Neuronal stem cell (in vitro differentiated cells): ENCODE measurements around the gene WDR93.

Source experiments
- DNase-seq: peaks from one replicate; pipeline ENCODE4 v3.0.0-alpha.2; 2013; ENCODE audit warnings: low spot score
- H2AFZ ChIP-seq: one replicate; pipeline ENCODE4 v1.6.1; 2013; ENCODE audit warnings: mild to moderate bottlenecking, low read length, inconsistent platforms
- H2AK5ac ChIP-seq: 2 replicates; pipeline ENCODE4 v1.6.1; 2013; ENCODE audit warnings: low read depth, mild to moderate bottlenecking, inconsistent platforms, low read length, moderate library complexity, mixed read lengths
- H2BK120ac ChIP-seq: 2 replicates; pipeline ENCODE4 v1.6.1; 2013; ENCODE audit warnings: low read depth, mild to moderate bottlenecking, inconsistent platforms, low read length, moderate library complexity, mixed read lengths
- H2BK12ac ChIP-seq: one replicate; pipeline ENCODE4 v1.6.1; 2013; ENCODE audit warnings: low read length, inconsistent platforms
- H2BK15ac ChIP-seq: 2 replicates; pipeline ENCODE4 v1.6.1; 2013; ENCODE audit warnings: mild to moderate bottlenecking, low read length, inconsistent platforms, mixed read lengths
- H2BK5ac ChIP-seq: one replicate; pipeline ENCODE4 v1.6.1; 2013; ENCODE audit warnings: inconsistent platforms, mild to moderate bottlenecking, low read length, moderate library complexity
- H3K14ac ChIP-seq: one replicate; pipeline ENCODE4 v1.6.1; 2013; ENCODE audit warnings: low read length, inconsistent platforms
- H3K18ac ChIP-seq: 2 replicates; pipeline ENCODE4 v1.6.1; 2013; ENCODE audit warnings: low read length, inconsistent platforms
- H3K23ac ChIP-seq: 2 replicates; pipeline ENCODE4 v1.6.1; 2013; ENCODE audit warnings: low read depth, mild to moderate bottlenecking, mixed read lengths, low read length, inconsistent platforms; ENCODE audit not compliant: poor library complexity
- H3K27ac ChIP-seq: replicated peaks from 3 replicates; pipeline ENCODE4 v1.5.1; 2013; ENCODE audit warnings: low read length, inconsistent platforms
- H3K27me3 ChIP-seq, 3 experiments: 2 replicates each; pipeline ENCODE4 v1.6.1; 2013; ENCODE audit warnings: low read length in 3 of 3, mild to moderate bottlenecking in 2 of 3, inconsistent platforms in 1 of 3, low read depth in 1 of 3, mixed read lengths in 1 of 3, moderate library complexity in 1 of 3; ENCODE audit not compliant: control insufficient read depth in 3 of 3, insufficient read depth in 3 of 3
- H3K36me3 ChIP-seq, 2 donors: replicated peaks in 1 of 2; 2 replicates each; pipeline ENCODE4 v1.6.1; 2013; ENCODE audit warnings: low read length in 2 of 2; ENCODE audit not compliant: control insufficient read depth in 2 of 2, insufficient read depth in 2 of 2
- H3K4ac ChIP-seq: 2 replicates; pipeline ENCODE4 v1.6.1; 2013; ENCODE audit warnings: inconsistent platforms, mild to moderate bottlenecking, low read length, moderate library complexity
- H3K4me1 ChIP-seq, 2 donors: 1 replicate in 1 of 2; 2 replicates in 1 of 2; pipeline ENCODE4 v1.6.1; 2013; ENCODE audit warnings: low read length in 2 of 2, low read depth in 1 of 2; ENCODE audit not compliant: control insufficient read depth in 2 of 2, insufficient read depth in 1 of 2
- H3K4me2 ChIP-seq: one replicate; pipeline ENCODE4 v1.6.1; 2013; ENCODE audit warnings: mild to moderate bottlenecking, low read length, inconsistent platforms; ENCODE audit not compliant: insufficient read depth, poor library complexity, severe bottlenecking
- H3K4me3 ChIP-seq, 2 donors: 2 replicates each; pipeline ENCODE4 v1.5.1; 2013; ENCODE audit warnings: low read length in 2 of 2, mild to moderate bottlenecking in 2 of 2, inconsistent platforms in 1 of 2, moderate library complexity in 1 of 2
- H3K79me1 ChIP-seq: one replicate; pipeline ENCODE4 v1.6.1; 2013; ENCODE audit warnings: low read depth, mild to moderate bottlenecking, inconsistent platforms, low read length, moderate library complexity
- H3K9ac ChIP-seq: one replicate; pipeline ENCODE4 v1.6.1; 2013; ENCODE audit warnings: mild to moderate bottlenecking, low read depth, low read length, inconsistent platforms; ENCODE audit not compliant: poor library complexity
- H3K9me3 ChIP-seq, 2 donors: replicated peaks in 1 of 2; 2 replicates each; pipeline versions ENCODE3 to v1.6.1; 2013; ENCODE audit warnings: low read length in 2 of 2, mild to moderate bottlenecking in 2 of 2, inconsistent platforms in 1 of 2, low read depth in 1 of 2, mixed read lengths in 1 of 2, moderate library complexity in 1 of 2; ENCODE audit not compliant: control insufficient read depth in 2 of 2, insufficient read depth in 1 of 2
- H4K8ac ChIP-seq: one replicate; pipeline ENCODE4 v1.6.1; 2013; ENCODE audit warnings: low read depth, mild to moderate bottlenecking, inconsistent platforms, low read length, moderate library complexity
- H4K91ac ChIP-seq: one replicate; pipeline ENCODE4 v1.6.1; 2013; ENCODE audit warnings: low read length, low read depth, mild to moderate bottlenecking, inconsistent platforms; ENCODE audit not compliant: poor library complexity
- WGBS, 2 donors: extraction: QIAGEN DNeasy Blood & Tissue Kit; methylation state at CpG; one replicate each; pipeline ENCODE4 v1.1.7; 2013; ENCODE audit warnings: missing lambda C conversion rate in 2 of 2, mixed read lengths in 1 of 2; ENCODE audit not compliant: insufficient read length in 2 of 2, insufficient replicate concordance in 1 of 2; ENCODE audit errors: extremely low coverage in 2 of 2; 5-methylcytosine and 5-hydroxymethylcytosine counted together

Gene WDR93

GRCh38 chr15:89728254-89728653, 37.6 kb downstream of the WDR93 start:
- no peak overlapping the region for H4K91ac ChIP-seq
- H3K18ac ChIP-seq, result no peak overlapping the region
- no peak overlapping the region for H3K4ac ChIP-seq
- H3K23ac ChIP-seq, result no peak overlapping the region
- no CpG with 5 or more reads among the region's 2 CpGs for WGBS, 2 donors
- no peak overlapping the region for H3K4me3 ChIP-seq
- H3K36me3 ChIP-seq, result no peaks in the 10 kb centered on the region
- no peak overlapping the region for H2BK5ac ChIP-seq
- no peak overlapping the region for H2BK120ac ChIP-seq
- H3K79me1 ChIP-seq, result no peaks in the 10 kb centered on the region
- no peak overlapping the region for H3K14ac ChIP-seq
- no peak overlapping the region for H2BK15ac ChIP-seq
- no peak overlapping the region for H2AFZ ChIP-seq
- H3K4me2 ChIP-seq, result no peak overlapping the region
- no peak for DNase-seq
- H3K9ac ChIP-seq, result no peak overlapping the region
- H3K4me1 ChIP-seq, result no peaks in the 10 kb centered on the region
- no peak overlapping the region for H2AK5ac ChIP-seq
- H3K27me3 ChIP-seq, result peaks cover 0 to 32% (median 0%) of the 10 kb centered on the region in 3 experiments
- peaks cover 0 to 3% of the 10 kb centered on the region in 2 donors for H3K9me3 ChIP-seq
- H4K8ac ChIP-seq, result no peak overlapping the region
- H2BK12ac ChIP-seq, result no peak overlapping the region
- no peak overlapping the region for H3K27ac ChIP-seq

GRCh38 chr15:89731275-89731674, 40.7 kb downstream of the WDR93 start:
- H3K18ac ChIP-seq, result no peak overlapping the region

GRCh38 chr15:89732451-89733172, 42.0 kb downstream of the WDR93 start:
- H3K4me3 ChIP-seq, result no peak overlapping the region
- no peaks in the 10 kb centered on the region for H3K36me3 ChIP-seq
- H2BK120ac ChIP-seq, result no peak overlapping the region
- no peak overlapping the region for H3K4ac ChIP-seq
- H3K23ac ChIP-seq, result no peak overlapping the region
- H3K27me3 ChIP-seq, result peaks cover 0 to 47% (median 0%) of the 10 kb centered on the region in 3 experiments
- no peak overlapping the region for H3K14ac ChIP-seq
- no peak overlapping the region for H2BK12ac ChIP-seq
- no peak overlapping the region for H4K8ac ChIP-seq
- no peak overlapping the region for H3K18ac ChIP-seq
- H2BK15ac ChIP-seq, result no peak overlapping the region
- no CpG with 5 or more reads among the region's 8 CpGs for WGBS, 2 donors
- no peak overlapping the region for H2AK5ac ChIP-seq
- H3K27ac ChIP-seq, result no peak overlapping the region
- H3K9me3 ChIP-seq, result no peaks in the 10 kb centered on the region
- H3K4me1 ChIP-seq, result no peaks in the 10 kb centered on the region
- H2AFZ ChIP-seq, result no peak overlapping the region
- no peaks in the 10 kb centered on the region for H3K79me1 ChIP-seq
- no peak for DNase-seq
- no peak overlapping the region for H3K4me2 ChIP-seq
- no peak overlapping the region for H4K91ac ChIP-seq
- H2BK5ac ChIP-seq, result no peak overlapping the region
- H3K9ac ChIP-seq, result peak overlapping the region; percentile 72

More at GRCh38 chr15:89731275-89731674, 40.7 kb downstream of the WDR93 start:
- DNase-seq, result no peak
- Histone ChIP-seq H3K4ac (no peak overlapping the region), H3K36me3 (no peaks in the 10 kb centered on the region), H3K23ac (peak overlapping the region; percentile 27), H2BK12ac (no peak overlapping the region), H3K4me1 (no peaks in the 10 kb centered on the region), H3K27ac (no peak overlapping the region), H2BK15ac (no peak overlapping the region), H3K14ac (no peak overlapping the region), H3K9me3 (no peaks in the 10 kb centered on the region), H3K79me1 (no peaks in the 10 kb centered on the region), H2BK120ac (no peak overlapping the region), H2AK5ac (no peak overlapping the region), H4K91ac (no peak overlapping the region), H3K9ac (no peak overlapping the region), H2BK5ac (no peak overlapping the region), H3K4me3 (no peak overlapping the region), H3K4me2 (no peak overlapping the region), H4K8ac (no peak overlapping the region), H3K27me3 (peaks cover 0 to 50% (median 0%) of the 10 kb centered on the region in 3 experiments), H2AFZ (no peak overlapping the region)
- no CpG with 5 or more reads among the region's 5 CpGs for WGBS, 2 donors

GRCh38 chr15:89735773-89736172, 45.2 kb downstream of the WDR93 start:
- Histone ChIP-seq H4K8ac (no peak overlapping the region), H2AFZ (no peak overlapping the region), H3K79me1 (no peaks in the 10 kb centered on the region), H3K4me1 (no peaks in the 10 kb centered on the region), H3K36me3 (no peaks in the 10 kb centered on the region), H3K4me3 (no peak overlapping the region), H3K4me2 (no peak overlapping the region), H3K18ac (no peak overlapping the region), H3K23ac (no peak overlapping the region), H3K27ac (no peak overlapping the region), H2BK120ac (no peak overlapping the region), H3K9me3 (no peaks in the 10 kb centered on the region), H4K91ac (no peak overlapping the region), H3K27me3 (peaks cover 0 to 39% (median 0%) of the 10 kb centered on the region in 3 experiments), H3K14ac (no peak overlapping the region), H3K4ac (no peak overlapping the region), H3K9ac (no peak overlapping the region), H2BK12ac (no peak overlapping the region), H2BK5ac (no peak overlapping the region), H2BK15ac (no peak overlapping the region), H2AK5ac (no peak overlapping the region)
- no CpG with 5 or more reads among the region's 4 CpGs for WGBS, 2 donors
- DNase-seq, result no peak
